GM18508 (cell line): ENCODE results near the gene CCDC15.
A peak's percentile ranks its signal among the peaks of the same experiment; 100 is the strongest.

Experiments used
- ATAC-seq: cut with Tn5 transposase; IDR thresholded peaks from one replicate; pipeline ENCODE4 v1.9.1; 2021; ENCODE audit warnings: moderate number of reproducible peaks; ENCODE audit not compliant: insufficient read depth, unreplicated experiment

CCDC15 gene, protein sequence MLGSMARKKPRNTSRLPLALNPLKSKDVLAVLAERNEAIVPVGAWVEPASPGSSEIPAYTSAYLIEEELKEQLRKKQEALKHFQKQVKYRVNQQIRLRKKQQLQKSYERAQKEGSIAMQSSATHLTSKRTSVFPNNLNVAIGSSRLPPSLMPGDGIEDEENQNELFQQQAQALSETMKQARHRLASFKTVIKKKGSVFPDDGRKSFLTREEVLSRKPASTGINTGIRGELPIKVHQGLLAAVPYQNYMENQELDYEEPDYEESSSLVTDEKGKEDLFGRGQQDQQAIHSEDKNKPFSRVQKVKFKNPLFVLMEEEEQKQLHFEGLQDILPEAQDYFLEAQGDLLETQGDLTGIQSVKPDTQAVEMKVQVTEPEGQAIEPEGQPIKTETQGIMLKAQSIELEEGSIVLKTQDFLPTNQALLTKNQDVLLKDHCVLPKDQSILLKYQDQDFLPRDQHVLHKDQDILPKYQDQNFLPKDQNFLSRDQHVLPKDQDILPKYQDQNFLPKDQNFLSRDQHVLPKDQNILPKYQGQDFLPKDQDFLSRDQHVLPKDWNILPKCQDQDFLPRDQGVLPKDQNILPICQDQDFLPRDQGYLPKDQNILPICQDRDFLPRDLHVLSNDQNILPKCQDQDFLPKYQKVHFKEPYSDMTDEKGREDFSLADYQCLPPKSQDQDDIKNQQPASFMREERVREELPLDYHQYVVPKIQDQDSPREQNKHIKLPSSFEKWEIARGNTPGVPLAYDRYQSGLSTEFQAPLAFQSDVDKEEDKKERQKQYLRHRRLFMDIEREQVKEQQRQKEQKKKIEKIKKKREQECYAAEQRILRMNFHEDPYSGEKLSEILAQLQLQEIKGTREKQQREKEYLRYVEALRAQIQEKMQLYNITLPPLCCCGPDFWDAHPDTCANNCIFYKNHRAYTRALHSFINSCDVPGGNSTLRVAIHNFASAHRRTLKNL

DNA sequence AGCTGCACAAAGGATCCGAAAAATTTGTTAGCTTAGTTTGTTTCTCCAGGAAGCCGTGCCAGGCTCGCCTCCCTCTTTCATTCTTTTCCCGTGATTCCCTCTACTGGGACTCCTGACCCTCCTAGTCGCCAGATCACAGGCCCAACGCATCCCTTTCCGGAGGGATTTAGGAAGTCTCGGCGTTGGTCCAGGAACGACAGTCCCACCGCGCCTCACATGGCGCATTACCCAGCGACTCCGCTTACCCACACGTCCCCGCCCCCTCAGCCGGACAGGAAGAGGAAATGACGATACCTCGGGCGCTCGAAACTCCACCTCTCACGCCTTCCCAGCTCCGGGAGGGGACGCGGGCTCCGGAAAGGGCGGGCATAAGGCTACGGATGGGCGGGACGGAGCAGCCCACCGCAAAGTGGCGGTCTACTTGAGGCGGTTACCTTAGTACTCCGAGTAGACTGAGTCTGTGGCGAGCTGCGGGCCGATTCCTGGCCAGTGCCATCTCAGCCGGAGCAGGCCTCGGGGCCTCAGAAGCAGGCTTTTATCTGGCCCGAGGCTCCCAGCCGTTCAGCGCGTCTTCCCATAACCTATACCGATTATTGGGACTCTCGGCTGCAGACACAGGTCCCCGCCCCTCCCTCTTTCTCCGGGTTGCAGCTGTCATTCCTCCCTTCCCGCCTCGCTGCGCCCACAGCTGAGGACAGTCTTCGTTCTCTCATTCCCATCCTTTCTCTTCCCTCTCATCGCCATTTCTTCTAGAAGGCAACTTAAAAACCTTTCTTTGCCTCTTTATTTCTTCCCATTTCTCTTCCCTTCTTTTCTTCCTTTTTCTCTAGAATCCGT is at the start of gene CCDC15:
CCDC15 (plus strand) TSS at position 450 of the 837 bp plus-strand sequence. CDS start 531 bp downstream, outside the sequence.
- peak; percentile 93 for ATAC-seq

DNA sequence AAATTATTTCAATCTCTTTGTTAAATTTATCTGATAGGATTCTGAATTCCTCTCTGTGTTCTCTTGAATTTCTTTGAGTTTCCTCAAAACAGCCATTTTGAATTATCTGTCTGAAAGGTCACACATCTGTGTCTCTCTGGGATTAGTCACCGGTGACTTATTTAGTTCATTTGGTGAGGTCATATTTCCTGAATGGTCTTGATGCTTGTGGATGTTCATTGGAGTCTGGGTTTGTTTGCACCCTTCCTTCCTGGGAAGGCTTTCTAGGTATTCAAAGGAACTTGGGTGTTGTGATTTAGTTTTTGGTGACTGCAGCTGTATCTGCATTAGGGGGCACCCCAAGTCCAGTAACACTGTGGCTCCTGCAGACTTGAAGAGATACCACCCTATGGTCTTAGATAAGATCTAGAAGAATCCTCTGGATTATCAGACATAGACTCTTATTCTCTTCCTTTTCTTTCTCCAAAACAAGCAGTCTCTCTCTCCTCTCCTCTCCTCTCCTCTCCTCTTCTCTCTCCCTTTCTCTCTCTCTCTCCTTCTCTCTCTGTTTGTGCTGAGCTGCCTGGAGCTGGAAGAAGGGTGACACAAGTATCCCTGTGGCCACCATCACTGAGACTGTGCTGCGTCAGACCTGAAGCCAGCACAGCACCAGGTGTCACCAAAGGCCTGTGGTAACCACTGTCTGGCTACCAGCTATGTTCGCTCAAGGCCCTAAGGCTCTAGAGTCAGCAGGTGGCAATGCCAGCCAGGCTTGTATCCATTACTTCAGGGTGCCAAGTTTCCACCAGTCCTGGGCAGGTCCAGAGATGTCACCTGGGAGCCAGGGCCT is 38.2 kb upstream of the CCDC15 start:
- no peak for ATAC-seq

DNA sequence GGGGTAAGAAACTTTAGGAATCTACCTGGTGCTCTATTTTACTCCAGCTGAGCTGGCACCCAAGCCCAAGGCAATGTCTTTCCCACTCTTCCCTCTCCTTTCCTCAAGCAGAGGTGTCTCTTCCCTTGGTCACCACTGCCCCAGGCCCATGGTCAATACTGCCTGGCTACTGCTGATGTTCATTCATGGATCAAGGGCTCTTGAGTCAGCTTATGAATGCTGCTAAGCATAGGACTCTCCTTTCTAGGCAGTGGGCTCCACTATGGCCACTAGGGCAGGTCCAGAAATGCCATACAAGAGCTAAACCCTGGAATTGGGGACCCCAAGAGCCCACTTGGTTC is 37.7 kb upstream of the CCDC15 start:
- no peak for ATAC-seq

DNA sequence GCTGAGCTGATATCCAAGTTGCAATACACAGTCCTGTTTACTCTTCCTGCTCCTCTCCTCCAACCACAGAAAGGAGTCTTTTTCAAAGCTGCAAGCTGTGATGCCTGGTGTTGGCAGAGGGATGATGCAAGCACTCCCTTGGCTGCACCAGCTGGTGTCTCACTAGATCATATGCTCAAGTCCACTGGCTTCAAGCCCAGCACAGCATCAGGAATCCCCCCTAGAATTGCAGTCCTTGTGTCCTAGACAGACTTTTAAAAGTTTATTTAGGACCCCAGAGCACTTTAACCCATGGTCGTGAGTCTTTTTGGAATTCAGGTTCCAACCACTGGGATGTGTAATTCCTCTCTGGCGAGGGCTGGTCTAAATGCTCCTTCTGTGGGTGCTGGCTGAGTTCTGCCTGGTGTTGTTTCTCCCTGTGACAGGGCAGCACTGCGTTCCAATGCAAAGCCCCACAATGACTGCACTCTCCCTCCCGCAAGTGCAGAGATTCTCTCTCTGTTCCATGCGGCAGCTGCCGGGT is 36.8 kb upstream of the CCDC15 start:
- no peak for ATAC-seq

DNA sequence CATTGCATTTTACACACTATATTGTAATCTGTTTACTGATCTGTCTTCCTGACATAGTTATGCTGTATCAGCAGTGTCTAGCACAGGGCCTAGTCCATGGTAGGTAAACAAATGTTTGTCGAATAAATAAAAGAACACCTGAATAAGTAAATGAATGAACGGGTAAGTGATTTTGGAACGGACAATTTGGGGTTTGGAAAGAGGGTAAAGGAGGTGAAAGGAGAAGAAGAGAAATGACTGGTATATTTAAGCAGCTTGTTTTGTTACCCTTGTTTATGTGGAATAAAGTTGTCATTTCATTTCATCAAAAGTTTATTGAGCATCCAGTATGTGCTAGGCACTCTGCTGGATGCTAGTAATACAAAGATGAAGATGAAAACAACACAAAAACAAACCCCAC is 35.1 kb upstream of the CCDC15 start, which contains the start of gene HEPN1:
HEPN1 (plus strand) TSS at position 301 of the 400 bp plus-strand sequence.
- no peak for ATAC-seq

DNA sequence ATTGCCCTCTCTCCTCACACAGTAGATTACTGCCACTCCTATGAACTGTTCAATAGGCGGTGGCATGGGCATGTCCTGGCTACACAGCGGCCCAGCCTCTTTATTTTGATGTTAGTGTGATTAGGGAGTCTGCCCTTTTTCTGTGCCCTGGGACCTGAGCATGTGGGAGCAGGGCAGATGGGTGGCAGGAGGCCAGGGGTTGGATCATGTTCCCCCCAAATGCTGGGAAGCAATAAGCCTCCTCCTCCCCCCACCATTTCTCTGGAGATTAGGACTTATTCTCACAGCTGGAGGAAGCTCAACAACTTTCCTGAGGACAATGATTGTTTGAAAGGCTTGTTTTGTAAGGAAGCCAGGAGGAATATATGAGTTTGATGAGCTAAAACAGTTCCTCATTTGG is 34.1 kb upstream of the CCDC15 start:
- no peak for ATAC-seq

DNA sequence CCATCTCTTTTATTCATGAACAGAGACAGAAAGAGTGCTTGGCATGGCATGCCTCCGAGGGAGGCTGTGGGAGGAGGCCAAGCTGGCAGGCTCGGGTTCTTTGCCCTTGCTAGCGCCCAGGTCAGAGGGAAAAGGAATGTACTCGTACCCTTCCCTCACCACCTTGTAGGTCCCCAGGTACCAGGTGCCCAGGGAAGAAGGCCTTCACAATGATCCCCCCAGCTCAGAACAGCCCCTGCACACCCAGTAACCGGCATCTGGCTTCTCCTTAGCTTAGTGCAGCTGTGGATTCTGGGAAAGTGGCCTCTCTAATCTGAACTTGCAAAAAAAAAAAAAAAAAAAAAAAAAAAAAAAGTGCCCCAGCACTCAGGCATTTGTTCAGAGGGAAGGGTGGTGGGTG is 33.6 kb upstream of the CCDC15 start:
- no peak for ATAC-seq

DNA sequence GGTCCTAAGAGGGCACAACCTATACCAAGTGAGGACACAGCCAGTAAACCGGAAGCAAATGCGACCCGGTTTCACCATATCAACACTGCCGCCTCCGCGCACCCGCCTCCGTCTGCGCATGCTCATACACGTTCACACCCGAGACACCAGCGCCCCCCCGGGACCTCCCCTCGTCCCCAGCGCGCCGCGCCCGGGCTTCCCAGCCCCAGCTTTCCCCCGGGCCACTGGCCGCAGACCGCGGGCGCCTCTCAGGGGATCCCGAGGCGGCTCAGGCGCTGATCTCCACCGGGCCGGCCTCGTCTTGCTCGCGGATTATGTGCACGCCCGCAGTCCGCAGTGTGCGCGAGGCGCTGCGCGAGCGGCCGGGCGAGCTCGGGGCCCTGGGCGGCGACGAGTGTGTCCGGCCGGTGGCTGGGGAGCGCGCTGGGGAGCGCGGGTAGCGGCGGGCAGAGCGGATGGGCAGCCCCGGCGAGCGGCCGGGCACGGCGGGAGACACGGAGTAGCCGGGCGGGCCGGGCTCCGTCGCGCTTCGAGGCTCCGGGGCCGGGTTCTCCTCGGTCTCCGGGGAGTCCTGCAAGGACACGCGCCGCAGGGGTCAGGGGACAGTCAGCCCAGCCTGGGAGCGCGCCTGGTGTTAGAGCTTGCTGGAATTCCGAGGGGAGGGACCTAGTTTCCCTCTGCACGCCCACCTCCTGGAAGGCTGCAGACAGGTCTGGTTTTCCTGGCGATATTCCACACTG is 33.0 kb upstream of the CCDC15 start:
- no peak for ATAC-seq

DNA sequence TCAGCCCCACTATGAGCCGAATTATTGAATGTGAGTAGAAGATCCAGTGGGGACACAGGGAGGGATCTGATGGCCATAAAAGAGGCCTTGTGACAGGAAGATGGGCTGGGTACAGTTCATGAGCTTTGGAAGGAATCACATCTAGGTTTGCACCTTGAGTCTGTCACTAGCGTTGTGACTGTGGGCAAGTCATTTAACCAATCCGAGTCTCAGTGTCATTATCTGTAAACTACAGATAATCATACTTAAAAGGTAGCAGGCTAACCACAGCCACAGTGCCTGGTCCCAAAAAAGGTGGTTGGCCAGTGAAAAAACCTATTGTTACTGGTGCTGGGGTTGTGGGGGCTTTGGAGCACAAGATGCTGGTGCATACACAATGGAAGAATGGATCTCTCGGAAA is 31.2 kb upstream of the CCDC15 start:
- ATAC-seq = no peak

DNA sequence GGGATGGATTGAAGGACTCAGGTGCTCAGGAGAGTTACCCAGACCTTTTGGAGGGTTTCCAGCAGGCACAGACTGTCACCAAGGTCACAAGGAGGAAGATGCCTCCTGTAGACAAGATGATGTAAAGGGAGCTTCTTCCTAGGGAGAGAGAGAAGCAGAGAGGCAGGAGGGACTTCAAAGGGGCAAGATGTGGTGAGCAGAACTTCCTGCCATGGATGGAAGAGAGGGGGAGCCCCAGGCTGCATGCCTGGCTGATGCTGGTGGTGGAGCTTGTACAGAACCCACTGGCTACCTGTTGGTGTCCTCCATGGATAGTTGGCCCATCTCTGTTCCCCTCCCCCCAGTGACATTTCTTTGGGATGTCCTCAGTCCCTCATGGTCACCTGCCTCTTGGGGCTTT is 30.7 kb upstream of the CCDC15 start:
- no peak for ATAC-seq

DNA sequence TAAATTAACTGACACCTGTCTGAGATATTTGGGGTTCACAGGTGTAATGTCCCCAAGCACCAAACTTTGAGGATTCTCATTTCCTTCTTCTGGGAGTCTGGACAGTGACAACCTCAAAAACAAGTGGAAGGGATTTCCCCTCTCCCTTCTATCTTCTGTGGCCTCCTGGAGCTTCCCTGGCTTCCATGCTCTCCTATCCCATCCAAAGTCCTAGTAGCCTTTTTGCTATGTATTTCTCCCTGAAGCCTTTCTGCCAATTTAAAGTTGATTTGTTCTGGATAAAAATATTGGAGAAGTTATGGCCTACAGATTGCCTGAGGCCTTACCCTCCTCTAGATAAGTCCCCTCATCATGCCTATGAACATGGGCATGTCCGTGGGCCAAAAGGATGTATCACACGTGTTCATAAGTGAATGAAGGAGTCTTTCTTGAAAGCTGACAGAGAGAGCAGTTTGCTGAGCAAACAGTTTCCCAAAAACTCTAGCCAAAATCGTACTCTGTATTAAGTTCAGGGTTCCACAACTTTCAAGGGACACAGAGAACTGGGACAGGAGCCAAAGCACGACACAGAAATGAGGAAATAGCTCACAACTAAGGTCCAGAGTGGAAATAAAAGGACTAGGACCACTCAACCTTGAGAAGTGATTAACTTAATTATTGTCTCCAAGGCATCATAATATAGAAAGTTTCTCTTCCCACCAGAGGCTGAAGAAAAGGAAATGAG is 24.9 kb upstream of the CCDC15 start:
- ATAC-seq = no peak

DNA sequence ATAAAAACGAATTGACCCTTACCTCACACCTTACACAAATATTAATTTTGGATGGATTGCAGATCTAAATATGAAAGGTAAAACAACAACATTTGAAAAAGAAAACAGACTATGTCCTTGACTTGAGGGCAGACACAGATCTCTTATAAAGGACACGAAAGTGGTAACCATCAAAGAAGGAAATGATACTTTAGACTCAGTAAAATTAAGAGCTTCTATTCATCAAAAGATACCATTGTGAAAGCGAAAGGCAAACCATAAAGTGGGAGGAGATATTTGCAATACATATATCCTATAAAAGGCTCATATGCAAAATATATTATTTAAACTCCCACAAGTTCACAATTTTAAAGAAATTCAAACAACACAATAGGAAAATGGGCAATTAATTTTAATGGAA is 23.2 kb upstream of the CCDC15 start:
- ATAC-seq = peak; percentile 87

DNA sequence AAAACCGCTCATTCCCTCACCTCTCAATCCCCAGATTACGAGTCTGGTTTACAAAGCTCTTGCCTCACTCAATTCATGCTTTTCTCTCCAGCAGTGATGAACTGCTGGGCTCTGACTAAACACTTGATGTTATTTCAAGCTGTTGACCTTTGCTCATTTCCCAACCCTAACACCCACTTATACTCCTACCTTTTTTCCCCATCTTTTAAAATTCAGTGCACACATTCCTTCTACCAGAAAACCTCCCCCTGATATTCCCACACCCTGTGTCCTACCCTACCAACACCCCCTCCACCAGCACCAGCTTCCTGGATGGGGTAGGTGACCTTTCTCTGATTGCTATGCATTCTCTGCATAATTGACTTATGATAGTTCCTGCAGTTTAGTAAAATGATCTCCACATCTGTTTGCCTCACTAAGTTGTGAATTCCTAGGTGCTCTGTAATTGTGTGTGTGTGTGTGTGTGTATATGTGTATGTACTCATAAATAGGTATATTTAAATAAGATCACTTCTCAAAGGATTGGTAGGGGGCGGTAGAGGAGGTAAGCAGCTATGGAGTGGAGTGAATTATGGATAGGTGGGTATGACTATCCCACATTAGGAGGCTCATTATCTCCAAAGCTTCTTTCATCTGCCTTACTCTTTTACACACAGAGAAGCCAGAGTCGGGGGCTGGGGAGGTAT is 19.0 kb upstream of the CCDC15 start:
- no peak for ATAC-seq

DNA sequence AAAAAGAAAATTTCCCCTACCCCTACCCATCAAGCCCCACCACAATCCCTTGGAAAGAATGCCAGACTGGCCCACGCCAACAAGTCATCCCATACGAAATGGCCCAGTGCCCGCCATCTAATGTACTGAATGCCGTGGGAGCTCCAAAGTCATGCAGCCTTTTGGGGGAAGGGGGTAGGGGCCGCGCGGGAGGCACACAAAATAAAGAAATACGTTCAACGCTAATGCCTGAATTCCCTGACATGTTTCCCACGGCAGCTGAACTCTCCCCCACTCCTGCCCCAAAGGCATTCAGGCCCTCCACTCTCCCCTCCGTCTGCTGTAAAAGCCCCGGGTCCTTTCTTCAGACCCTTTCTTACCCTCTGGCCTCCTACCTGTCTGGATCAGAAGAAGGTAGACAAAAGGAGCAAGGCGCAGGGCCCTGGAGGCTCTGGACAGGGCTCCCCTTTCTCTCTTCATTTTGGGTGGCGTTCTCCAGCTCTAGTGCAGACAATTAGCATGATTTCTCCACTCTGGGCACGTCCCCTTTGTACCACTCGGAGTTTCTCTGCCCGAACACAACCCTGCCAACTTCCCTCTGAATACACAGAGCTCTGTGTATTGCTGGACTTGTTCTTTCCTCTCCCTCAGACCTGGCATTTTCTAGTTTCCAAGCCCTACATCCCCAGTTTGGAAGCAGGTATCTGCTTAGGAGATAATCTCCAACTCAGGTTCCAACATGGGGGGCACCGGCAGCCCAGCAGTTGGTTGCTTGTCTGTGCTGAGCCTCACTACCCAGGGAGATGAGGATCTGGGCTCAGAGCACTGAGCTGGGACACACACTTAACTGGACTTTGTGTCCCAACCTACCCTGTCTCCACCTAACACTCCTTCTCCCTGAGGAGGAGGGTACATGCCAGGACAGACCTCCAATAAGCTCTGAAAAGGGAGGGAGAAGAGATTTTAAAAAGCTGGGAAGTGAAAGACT is 18.2 kb upstream of the CCDC15 start, which contains the start of gene HEPACAM:
HEPACAM (minus strand) TSS at position 500 of the 967 bp plus-strand sequence; CDS start at position 459, 41 bp downstream.
- ATAC-seq = no peak

DNA sequence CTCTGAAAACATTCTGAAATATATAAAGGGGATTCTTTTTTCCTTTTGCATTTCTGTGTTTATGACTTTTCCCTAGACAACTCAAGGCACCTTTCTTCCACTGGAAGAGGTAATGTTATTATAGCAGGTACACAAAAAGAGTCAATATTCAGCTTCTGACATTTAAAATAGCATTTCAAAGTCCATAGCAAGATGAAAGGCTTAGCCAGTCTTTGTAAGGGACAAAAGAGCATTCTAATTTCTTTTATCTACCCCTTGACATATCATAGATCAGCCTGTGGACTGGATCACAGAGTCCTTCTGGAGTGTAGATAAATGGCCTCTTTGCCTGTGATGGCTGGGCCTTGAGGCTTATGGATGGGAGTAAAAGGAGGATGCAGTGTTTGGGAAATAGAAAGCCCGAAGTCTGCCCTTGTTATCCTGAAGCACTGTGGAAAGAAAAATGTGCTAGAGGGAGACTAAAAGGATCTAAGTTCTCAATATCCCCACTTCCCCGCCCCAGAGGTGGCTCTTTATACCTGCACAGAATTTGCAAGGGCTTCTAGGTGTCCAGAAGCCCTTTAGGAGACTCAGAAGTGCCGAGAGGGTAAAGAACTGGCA is 16.6 kb upstream of the CCDC15 start:
- ATAC-seq = no peak
